ENCODE results near the gene AP2A2.

DNA sequence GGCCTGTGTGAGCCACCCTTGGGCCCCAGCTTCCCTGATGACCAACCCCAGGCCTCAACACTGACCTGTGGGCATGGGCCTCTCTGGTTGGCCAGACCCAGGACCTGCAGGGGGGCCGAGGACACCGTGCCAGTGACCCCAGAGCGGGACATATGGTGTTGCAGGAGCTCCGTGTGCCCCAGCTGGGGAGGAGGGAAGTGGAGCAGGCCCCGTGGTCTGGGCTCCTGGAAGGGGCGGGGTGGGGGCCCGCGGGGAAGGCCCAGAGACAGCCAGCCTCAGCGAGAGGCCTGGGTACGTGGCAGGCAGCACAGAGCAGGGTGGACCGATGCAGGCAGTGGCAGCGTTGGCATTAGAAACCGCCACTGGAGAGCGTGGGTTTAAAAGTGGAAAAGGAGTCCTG lies 88.6 kb downstream of the AP2A2 start:
- TF ChIP-seq CTCF (IDR thresholded peaks at IDR 0.05 in 2 of 3, conservative IDR thresholded peaks at IDR 0.05 in 1 of 3; ENCODE audit: borderline replicate concordance in 1 of 3, insufficient read depth in 1 of 3, low read depth in 2 of 3, low read length in 2 of 3): no peak
- TF ChIP-seq CEBPB (IDR thresholded peaks at IDR 0.05; ENCODE audit: low read depth): no peak
- TF ChIP-seq EZH2 (IDR thresholded peaks at IDR 0.05): no peak
- no peak for TF ChIP-seq POLR2A (IDR thresholded peaks at IDR 0.05; ENCODE audit: borderline replicate concordance, extremely low read depth, insufficient read depth, insufficient read length)
- TF ChIP-seq EZH2phosphoT487 (IDR thresholded peaks at IDR 0.05; ENCODE audit: borderline replicate concordance): no peak
- no peak for TF ChIP-seq TCF7L2 (IDR thresholded peaks at IDR 0.05; ENCODE audit: borderline replicate concordance, extremely low read depth, insufficient read depth, insufficient read length)
- TF ChIP-seq FOSL1 (IDR thresholded peaks at IDR 0.05; ENCODE audit: low read depth): no peak
- no peak for TF ChIP-seq MAX (IDR thresholded peaks at IDR 0.05)
- TF ChIP-seq ELF1 (IDR thresholded peaks at IDR 0.05; ENCODE audit: borderline replicate concordance, low read depth): no peak
- TF ChIP-seq, protein P1, sequence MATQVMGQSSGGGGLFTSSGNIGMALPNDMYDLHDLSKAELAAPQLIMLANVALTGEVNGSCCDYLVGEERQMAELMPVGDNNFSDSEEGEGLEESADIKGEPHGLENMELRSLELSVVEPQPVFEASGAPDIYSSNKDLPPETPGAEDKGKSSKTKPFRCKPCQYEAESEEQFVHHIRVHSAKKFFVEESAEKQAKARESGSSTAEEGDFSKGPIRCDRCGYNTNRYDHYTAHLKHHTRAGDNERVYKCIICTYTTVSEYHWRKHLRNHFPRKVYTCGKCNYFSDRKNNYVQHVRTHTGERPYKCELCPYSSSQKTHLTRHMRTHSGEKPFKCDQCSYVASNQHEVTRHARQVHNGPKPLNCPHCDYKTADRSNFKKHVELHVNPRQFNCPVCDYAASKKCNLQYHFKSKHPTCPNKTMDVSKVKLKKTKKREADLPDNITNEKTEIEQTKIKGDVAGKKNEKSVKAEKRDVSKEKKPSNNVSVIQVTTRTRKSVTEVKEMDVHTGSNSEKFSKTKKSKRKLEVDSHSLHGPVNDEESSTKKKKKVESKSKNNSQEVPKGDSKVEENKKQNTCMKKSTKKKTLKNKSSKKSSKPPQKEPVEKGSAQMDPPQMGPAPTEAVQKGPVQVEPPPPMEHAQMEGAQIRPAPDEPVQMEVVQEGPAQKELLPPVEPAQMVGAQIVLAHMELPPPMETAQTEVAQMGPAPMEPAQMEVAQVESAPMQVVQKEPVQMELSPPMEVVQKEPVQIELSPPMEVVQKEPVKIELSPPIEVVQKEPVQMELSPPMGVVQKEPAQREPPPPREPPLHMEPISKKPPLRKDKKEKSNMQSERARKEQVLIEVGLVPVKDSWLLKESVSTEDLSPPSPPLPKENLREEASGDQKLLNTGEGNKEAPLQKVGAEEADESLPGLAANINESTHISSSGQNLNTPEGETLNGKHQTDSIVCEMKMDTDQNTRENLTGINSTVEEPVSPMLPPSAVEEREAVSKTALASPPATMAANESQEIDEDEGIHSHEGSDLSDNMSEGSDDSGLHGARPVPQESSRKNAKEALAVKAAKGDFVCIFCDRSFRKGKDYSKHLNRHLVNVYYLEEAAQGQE (IDR thresholded peaks at IDR 0.05; ENCODE audit: low read depth): no peak
- TF ChIP-seq POLR2AphosphoS5 (IDR thresholded peaks at IDR 0.05; ENCODE audit: low read depth, low read length): no peak
- TF ChIP-seq YY1 (IDR thresholded peaks at IDR 0.05; ENCODE audit: extremely low read depth, insufficient replicate concordance, low read depth, low read length): no peak
- TF ChIP-seq, protein P2, sequence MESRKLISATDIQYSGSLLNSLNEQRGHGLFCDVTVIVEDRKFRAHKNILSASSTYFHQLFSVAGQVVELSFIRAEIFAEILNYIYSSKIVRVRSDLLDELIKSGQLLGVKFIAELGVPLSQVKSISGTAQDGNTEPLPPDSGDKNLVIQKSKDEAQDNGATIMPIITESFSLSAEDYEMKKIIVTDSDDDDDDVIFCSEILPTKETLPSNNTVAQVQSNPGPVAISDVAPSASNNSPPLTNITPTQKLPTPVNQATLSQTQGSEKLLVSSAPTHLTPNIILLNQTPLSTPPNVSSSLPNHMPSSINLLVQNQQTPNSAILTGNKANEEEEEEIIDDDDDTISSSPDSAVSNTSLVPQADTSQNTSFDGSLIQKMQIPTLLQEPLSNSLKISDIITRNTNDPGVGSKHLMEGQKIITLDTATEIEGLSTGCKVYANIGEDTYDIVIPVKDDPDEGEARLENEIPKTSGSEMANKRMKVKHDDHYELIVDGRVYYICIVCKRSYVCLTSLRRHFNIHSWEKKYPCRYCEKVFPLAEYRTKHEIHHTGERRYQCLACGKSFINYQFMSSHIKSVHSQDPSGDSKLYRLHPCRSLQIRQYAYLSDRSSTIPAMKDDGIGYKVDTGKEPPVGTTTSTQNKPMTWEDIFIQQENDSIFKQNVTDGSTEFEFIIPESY (IDR thresholded peaks at IDR 0.05; ENCODE audit: extremely low read depth, insufficient replicate concordance, low read length): no peak
- TF ChIP-seq SP1 (IDR thresholded peaks at IDR 0.05; ENCODE audit: low read depth): no peak
